GM19324 (cell line): ENCODE results near the gene TCF4.

Experiments
- ATAC-seq: cut with Tn5 transposase; IDR thresholded peaks from one replicate; pipeline ENCODE4 v1.9.1; 2021; ENCODE audit warnings: mild to moderate bottlenecking, moderate library complexity; ENCODE audit not compliant: unreplicated experiment, low FRiP score

TCF4 gene

GRCh38 chr18:55286257-55286825 is 301.7 kb downstream of the TCF4 start:
- no peak for ATAC-seq

DNA sequence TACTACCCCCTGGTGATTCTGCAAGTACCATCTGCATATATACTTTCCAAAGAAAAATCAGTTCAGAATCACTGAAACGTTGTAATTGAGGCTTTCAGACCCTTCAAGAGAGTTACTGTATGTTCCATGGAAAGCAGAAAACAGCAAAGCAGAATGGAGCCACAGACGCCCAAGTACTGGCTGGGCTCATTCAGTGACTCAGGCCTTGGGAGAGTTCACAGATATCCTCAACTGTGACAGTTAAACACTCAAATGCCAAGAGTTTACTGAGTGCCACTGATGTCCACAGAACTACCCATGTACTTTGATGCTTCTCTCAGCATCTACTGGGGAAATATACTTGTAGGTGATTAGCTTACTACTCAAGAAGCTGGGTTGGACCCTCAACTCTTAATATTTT is 303.4 kb downstream of the TCF4 start:
- no peak for ATAC-seq

GRCh38 chr18:55283309-55283708 is 304.7 kb downstream of the TCF4 start:
- no peak for ATAC-seq

DNA sequence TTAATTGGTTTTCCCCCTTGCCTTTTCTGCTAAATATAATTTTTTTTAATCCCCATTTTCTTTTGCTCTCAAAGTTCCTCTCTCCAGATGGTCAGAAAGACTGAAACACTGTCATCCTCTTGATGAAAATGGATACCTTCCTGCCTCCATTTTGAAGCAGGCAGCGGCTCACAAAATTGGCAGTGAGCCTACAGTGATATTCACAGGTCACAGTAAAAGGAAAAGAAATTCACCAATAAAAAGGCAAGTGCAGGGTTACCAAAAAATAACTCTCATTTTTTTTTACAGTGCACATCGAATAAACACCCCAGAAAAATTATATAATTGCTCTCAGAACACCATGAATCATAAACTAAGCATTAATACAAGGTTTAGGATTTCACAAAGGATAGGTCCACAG is 307.5 kb downstream of the TCF4 start:
- ATAC-seq: no peak

DNA sequence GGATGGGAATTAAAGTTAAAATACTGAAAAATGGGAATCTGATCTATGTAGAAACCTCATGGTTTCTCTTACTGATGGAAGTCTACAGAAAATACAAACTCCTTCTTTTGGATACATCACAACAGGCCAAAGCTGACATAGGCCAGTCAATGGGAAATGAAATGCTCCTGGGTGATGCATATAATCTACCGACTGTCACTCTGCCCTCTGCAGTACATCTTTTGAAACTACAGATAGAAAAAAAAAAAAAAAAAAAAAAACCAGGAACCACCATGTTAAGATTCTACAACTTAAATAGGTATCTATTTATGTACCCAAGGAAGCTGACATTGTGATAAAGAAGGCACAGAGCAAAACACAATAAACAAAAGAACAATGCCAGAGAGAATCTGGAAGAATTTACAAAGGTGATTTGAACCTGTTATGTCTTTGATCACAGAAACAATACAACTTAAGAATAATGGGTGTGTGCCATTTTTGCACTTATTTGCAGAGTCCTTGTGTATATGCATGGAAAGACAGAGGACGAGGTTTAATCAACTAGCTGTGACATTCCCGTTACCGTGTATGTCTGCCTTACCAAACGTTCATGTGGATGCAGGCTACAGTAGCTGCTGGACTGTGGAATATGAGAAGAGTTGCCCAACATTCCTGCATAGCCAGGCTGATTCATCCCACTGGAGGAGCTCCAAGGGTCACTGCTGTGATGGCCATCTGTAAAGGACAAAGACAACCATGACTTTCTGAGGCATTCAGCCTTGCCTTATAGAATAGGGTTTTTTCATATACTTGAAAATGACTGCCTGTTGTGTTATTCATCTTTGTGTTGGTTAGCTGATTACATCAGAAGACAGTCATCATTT is 312.7 kb downstream of the TCF4 start:
- ATAC-seq: no peak

GRCh38 chr18:55272510-55273243 is 315.3 kb downstream of the TCF4 start:
- no peak for ATAC-seq

- no peak for ATAC-seq
Observed at GRCh38 chr18:55269622-55270021, 318.4 kb downstream of the TCF4 start.

GRCh38 chr18:55268628-55269275 is 319.2 kb downstream of the TCF4 start:
- ATAC-seq: peak; percentile 47

DNA sequence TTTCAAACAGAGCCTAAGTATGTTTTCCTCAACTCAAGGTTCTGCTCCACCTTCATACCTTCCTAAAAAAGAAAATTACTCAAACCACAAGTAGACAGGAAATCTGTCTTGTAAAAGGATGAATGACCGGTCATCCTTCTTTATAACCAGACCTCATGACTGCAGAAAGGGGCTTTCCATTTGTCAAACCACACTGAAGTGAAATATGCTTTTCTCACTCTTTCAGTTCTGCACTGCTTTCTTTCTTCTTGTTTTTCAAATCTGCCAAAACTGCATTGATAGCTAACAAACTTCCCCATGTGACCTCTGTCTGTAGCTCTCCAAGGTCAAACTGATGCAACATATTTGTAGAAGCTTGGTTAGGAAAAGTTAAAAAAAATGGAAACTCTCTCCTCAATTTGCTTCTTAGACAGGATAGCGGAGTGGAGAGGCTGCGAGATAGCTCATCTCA is 319.8 kb downstream of the TCF4 start:
- ATAC-seq: peak; percentile 82

DNA sequence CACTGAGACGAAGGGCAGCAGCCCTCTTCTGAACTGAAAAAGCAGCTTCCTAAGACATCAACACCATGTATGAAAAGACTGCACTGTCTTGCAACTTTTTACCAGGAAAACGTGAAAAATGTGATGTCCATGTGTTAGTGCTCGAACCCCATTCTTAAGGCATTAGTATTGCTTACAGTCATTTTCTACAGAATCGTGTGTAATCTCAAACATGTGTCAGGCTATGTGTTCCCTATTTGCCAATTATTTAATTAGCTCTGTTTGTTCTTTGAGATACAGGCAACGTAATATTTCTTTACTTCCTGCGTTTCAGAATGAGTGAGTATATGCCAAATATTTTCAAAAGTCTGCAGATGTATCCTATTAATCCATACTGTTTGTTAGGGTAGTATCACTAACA is 321.0 kb downstream of the TCF4 start:
- no peak for ATAC-seq

- ATAC-seq: no peak
Observed at GRCh38 chr18:55265984-55266383, 322.0 kb downstream of the TCF4 start.

DNA sequence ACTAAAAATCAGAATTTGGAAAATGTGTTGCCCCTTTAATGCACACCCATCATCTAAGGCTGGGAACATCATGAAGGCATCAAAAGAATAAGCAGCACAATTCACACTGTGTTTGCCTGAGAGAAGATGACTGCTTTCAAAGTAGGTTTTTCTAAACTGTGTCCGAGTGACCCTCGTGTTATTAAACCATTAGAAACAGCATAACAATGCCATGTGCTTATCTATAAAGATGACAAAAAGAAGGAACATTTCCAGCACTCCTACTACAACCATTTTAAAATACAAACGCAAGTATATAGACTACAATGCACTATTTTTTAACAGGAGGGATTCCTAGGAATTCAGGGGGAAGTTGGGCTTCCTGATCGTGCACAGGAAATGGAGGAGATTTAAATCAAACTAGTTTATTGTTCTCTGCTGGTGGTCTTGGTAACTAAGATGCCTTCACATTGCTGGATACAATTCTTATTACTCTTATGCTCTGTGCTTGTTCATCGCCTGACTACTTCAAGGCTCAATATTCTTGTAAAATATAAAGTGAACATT is 322.8 kb downstream of the TCF4 start:
- no peak for ATAC-seq

- ATAC-seq: no peak
Observed at GRCh38 chr18:55264108-55264507, 323.9 kb downstream of the TCF4 start.

DNA sequence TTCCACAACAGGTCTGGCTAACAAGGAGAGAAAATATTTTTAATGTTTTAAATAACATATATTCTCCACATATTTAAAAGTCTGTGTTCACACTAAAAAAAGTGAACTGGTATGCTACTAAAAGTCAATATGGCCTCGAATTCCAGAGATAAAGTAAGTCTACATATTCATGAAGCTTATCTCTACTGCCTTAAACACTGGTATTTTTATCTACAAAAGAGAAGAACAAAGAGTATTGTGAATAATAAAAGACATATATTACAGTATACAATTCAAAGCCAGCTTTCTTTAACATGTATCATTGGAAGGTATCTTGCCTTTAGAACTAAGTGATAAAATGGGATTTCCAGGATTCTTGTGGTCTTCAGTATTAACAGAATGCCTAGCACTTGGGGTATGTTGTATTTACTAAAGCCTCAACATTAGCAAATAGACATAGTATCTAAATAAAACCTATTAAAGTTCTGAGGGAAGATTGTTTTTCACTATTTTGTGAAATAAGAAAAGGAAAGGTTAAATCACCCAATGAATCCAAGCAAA is 325.9 kb downstream of the TCF4 start:
- ATAC-seq: no peak

- no peak for ATAC-seq
Observed at GRCh38 chr18:55261253-55261652, 326.7 kb downstream of the TCF4 start.

DNA sequence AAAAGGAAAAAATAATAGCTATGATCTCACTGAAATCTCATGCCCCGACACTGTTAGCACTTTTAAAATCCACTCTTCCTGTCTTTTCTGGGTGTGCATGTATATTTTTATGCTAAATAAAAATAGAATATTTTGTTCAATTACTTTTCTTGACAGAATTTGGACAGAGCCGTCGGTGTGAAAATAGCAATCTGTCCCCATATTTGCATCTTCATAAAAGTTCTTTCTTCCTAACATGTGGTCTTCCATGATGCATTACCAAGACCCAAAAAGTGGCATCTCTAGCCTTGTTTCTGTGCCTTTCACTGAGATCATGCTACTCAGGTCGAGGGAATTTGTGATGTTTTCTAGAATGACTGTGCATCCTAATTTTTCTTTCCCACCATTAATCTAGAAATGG is 329.9 kb downstream of the TCF4 start:
- no peak for ATAC-seq

DNA sequence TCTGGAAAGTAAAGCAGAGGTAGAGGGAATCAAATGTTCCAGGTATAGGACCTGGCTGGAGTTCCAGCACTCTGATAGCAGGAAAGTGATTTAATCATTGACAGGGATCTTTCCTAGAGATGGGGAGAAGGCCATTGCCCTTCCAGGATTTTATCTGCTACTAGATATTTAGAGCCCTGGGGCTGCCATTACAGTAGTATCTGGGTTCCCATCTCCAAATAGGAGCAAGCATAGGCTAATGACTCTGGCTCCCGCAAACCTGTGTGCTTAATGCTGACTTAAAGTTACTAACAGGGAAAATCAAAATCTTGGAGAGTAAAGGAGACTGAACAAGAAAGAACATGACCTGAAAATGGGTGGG is 331.1 kb downstream of the TCF4 start:
- no peak for ATAC-seq

DNA sequence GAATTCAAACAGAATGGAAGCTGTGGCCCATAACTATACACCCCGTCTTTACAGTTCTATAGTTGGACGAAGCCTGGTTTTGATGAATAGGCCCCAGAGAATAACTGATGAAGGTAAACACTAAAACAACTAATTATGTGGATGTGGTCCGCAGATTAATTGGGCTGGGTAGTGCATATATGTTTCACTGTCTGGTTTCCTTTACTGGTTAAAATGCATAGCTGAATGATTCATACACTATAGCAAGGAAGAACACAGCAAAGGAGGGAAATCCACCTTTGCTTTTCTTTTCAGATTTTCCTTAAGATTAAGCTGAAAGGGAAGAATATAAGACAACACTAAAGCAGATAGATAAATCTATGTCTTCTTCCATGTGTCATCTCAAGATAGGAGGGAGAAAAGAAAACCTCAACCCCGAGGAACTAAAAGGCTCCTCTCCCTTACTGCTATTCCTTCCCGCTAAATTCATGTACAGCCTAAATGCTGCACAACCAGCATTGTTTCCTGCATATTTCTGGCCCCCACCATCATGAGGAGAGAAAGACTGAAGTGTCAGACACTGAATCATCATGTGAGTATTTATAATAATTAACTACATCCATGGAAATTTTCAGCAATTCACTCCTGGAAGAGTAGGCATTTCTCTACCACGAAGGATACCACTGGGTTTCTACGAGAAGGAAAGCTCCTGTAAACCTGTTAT is 331.6 kb downstream of the TCF4 start:
- no peak for ATAC-seq

DNA sequence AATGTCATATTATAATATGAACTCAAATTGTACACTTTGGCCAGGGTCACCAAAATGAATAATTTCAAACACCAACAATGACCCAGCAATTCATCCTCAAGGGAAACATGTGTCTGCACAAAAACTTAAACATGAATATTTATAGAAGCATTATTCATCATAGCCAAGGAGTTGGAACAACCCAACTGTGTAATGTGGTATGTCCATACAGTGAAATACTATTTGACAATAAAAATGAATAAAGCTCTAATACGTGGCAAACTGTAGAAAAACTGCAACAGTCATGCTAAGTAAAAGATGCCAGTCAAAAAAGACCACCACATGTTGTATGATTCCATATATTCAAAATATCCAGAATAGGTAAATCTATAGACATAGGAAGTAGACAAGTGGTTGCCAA is 334.2 kb downstream of the TCF4 start:
- ATAC-seq: no peak

DNA sequence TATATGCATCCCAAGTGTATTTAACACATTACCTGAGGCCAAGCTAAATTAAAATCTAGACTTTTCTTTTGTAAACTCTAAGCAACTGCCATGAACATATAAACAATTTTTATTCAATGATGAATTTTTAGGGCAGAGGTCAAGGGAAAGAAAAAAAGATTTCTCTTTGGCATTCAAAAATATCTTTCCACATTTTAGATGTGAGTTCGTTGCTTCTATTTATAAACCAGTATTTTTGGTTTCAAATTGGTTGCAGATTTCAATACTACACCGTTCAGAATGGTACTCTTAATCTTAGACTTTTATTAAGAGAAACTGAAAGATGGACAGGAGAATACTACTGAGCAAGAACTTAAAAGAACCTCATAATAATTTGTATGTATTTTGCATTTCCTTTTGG is 335.1 kb downstream of the TCF4 start:
- peak; percentile 56 for ATAC-seq
